Osteoblast (primary cell): Measurements from ENCODE around the gene CCDC82. TPM values are rescaled to one million over a fixed set of nuclear protein-coding genes. Genes with fewer than 3 reads are reported as not detected.
"Not testable (repeated sequence)": the region's sequence is repeated elsewhere in the genome, so short reads cannot be mapped to it uniquely, and the experiment has no call there.

ENCODE experiments used
- DNase-seq: peaks from one replicate; pipeline ENCODE4 v3.0.0; 2011; ENCODE audit warnings: low spot score, mixed read lengths; ENCODE audit not compliant: insufficient read length; ENCODE audit errors: missing footprints
- H2AFZ ChIP-seq: 2 replicates; pipeline ENCODE4 v1.6.0; 2011; ENCODE audit warnings: mild to moderate bottlenecking, low read length
- H3K27ac ChIP-seq: 2 replicates; pipeline ENCODE4 v1.5.1; 2011; ENCODE audit warnings: mild to moderate bottlenecking, low read depth, low read length, moderate library complexity
- H3K27me3 ChIP-seq: 2 replicates; pipeline ENCODE4 v1.6.0; 2012; ENCODE audit warnings: mild to moderate bottlenecking, control low read depth, inconsistent platforms, low read length, moderate library complexity; ENCODE audit not compliant: insufficient read depth
- H3K36me3 ChIP-seq: 2 replicates; pipeline ENCODE4 v1.5.1; 2011; ENCODE audit warnings: mild to moderate bottlenecking, low read length, control low read depth, moderate library complexity; ENCODE audit not compliant: insufficient read depth
- H3K4me1 ChIP-seq: 2 replicates; pipeline ENCODE4 v1.5.1; 2011; ENCODE audit warnings: mild to moderate bottlenecking, low read length, control low read depth, moderate library complexity; ENCODE audit not compliant: insufficient read depth
- H3K4me2 ChIP-seq: 2 replicates; pipeline ENCODE4 v1.6.0; 2011; ENCODE audit warnings: mild to moderate bottlenecking, low read length; ENCODE audit not compliant: insufficient read depth
- H3K4me3 ChIP-seq: fragments of 200-600 bp; sonication (generic); 3 replicates; pipeline ENCODE4 v1.5.1; 2012; ENCODE audit warnings: mild to moderate bottlenecking, low read length, inconsistent platforms; ENCODE audit not compliant: insufficient read depth
- H3K79me2 ChIP-seq: 2 replicates; pipeline ENCODE4 v1.6.0; 2012; ENCODE audit warnings: mild to moderate bottlenecking, low read length, control low read depth, inconsistent platforms; ENCODE audit not compliant: insufficient read depth
- H3K9me3 ChIP-seq: 2 replicates; pipeline ENCODE4 v1.5.1; 2011; ENCODE audit warnings: low read depth, low read length, control low read depth
- H4K20me1 ChIP-seq: 2 replicates; pipeline ENCODE4 v1.6.0; 2012; ENCODE audit warnings: mild to moderate bottlenecking, low read length, control low read depth; ENCODE audit not compliant: insufficient read depth
- CTCF ChIP-seq: IDR thresholded peaks from 2 replicates; pipeline ENCODE4 v1.5.1; 2011; ENCODE audit warnings: mild to moderate bottlenecking, low read depth, low read length, moderate library complexity; ENCODE audit errors: extremely low read depth
- total RNA-seq: library from RNA; depleted of rRNA; stranded (reverse); fragments of >200 nt; gene quantifications from 2 replicates; pipeline ENCODE4 v1.2.3, GENCODE V29; 2012

CCDC82 gene
- total RNA-seq, 1 donor = 19.5 TPM

GRCh38 chr11:96413408-96413807 is 23.7 kb upstream of the CCDC82 start:
- Histone ChIP-seq H3K27me3 (peaks cover 7% of the 10 kb centered on the region), H3K9me3 (no peaks in the 10 kb centered on the region), H3K79me2 (no peaks in the 10 kb centered on the region), H2AFZ (no peak overlapping the region), H3K4me1 (no peaks in the 10 kb centered on the region), H3K4me3 (no peak overlapping the region), H3K4me2 (no peak overlapping the region), H4K20me1 (no peaks in the 10 kb centered on the region), H3K36me3 (no peaks in the 10 kb centered on the region), H3K27ac (no peak overlapping the region)
- DNase-seq = no peak
- TF ChIP-seq CTCF = no peak

GRCh38 chr11:96412761-96413381 is 23.2 kb upstream of the CCDC82 start:
- DNase-seq = no peak
- H3K36me3 ChIP-seq = no peaks in the 10 kb centered on the region
- H2AFZ ChIP-seq = no peak overlapping the region
- no peaks in the 10 kb centered on the region for H3K79me2 ChIP-seq
- no peaks in the 10 kb centered on the region for H3K4me1 ChIP-seq
- H3K4me2 ChIP-seq = no peak overlapping the region
- TF ChIP-seq CTCF = no peak
- no peak overlapping the region for H3K4me3 ChIP-seq
- peaks cover 7% of the 10 kb centered on the region for H3K27me3 ChIP-seq
- H3K9me3 ChIP-seq = no peaks in the 10 kb centered on the region
- no peak overlapping the region for H3K27ac ChIP-seq
- no peaks in the 10 kb centered on the region for H4K20me1 ChIP-seq

- H2AFZ ChIP-seq = not testable (repeated sequence)
Observed at GRCh38 chr11:96411412-96411811, 21.7 kb upstream of the CCDC82 start.

GRCh38 chr11:96400697-96401096 is 11.0 kb upstream of the CCDC82 start:
- no peak overlapping the region for H3K27ac ChIP-seq
- no peak for DNase-seq
- H4K20me1 ChIP-seq = no peaks in the 10 kb centered on the region
- no peak overlapping the region for H2AFZ ChIP-seq
- no peak for TF ChIP-seq CTCF
- no peaks in the 10 kb centered on the region for H3K9me3 ChIP-seq
- no peak overlapping the region for H3K4me2 ChIP-seq
- no peaks in the 10 kb centered on the region for H3K4me1 ChIP-seq
- no peaks in the 10 kb centered on the region for H3K36me3 ChIP-seq
- no peak overlapping the region for H3K4me3 ChIP-seq
- peaks cover 4% of the 10 kb centered on the region for H3K27me3 ChIP-seq
- H3K79me2 ChIP-seq = no peaks in the 10 kb centered on the region

More at GRCh38 chr11:96411412-96411811, 21.7 kb upstream of the CCDC82 start:
- H3K79me2 ChIP-seq, H3K4me1 ChIP-seq, H3K36me3 ChIP-seq, H3K27me3 ChIP-seq, DNase-seq, H4K20me1 ChIP-seq, H3K9me3 ChIP-seq, H3K4me3 ChIP-seq, H3K27ac ChIP-seq, H3K4me2 ChIP-seq: not testable (repeated sequence)
